ENCODE measurements around the gene ZNF106.

The ZNF106 gene

GRCh38 chr15:42367041-42367440 lies 123.9 kb downstream of the ZNF106 start:
- no peaks in the 10 kb centered on the region for H3K27me3 ChIP-seq (ENCODE audit: control insufficient read depth in 1 of 2, insufficient read depth in 2 of 2, low read length in 2 of 2)
- no peaks in the 10 kb centered on the region for H3K36me3 ChIP-seq (ENCODE audit: control insufficient read depth in 2 of 2, insufficient read depth in 2 of 2, low read length in 2 of 2)
- no peak overlapping the region for H3K4me3 ChIP-seq (ENCODE audit: low read length in 2 of 2)
- H3K9ac ChIP-seq (ENCODE audit: low read length in 2 of 2), result no peak overlapping the region
- H3K9me3 ChIP-seq (ENCODE audit: control insufficient read depth in 2 of 2, low read length in 2 of 2), result peaks cover 0 to 4% of the 10 kb centered on the region in 2 donors
- no peaks in the 10 kb centered on the region for H3K4me1 ChIP-seq (ENCODE audit: control insufficient read depth, insufficient read depth, low read length)
- H3K27ac ChIP-seq (ENCODE audit: low read length), result no peak overlapping the region

- no peak overlapping the region for H3K4me3 ChIP-seq (ENCODE audit: low read length in 2 of 2)
- H3K27ac ChIP-seq (ENCODE audit: low read length), result no peak overlapping the region
- H3K36me3 ChIP-seq (ENCODE audit: control insufficient read depth in 2 of 2, insufficient read depth in 2 of 2, low read length in 2 of 2), result no peaks in the 10 kb centered on the region
- H3K4me1 ChIP-seq (ENCODE audit: control insufficient read depth, insufficient read depth, low read length), result no peaks in the 10 kb centered on the region
- H3K27me3 ChIP-seq (ENCODE audit: control insufficient read depth in 1 of 2, insufficient read depth in 2 of 2, low read length in 2 of 2), result no peaks in the 10 kb centered on the region
- no peak overlapping the region for H3K9ac ChIP-seq (ENCODE audit: low read length in 2 of 2)
- H3K9me3 ChIP-seq (ENCODE audit: control insufficient read depth in 2 of 2, low read length in 2 of 2), result peaks cover 0 to under 1% of the 10 kb centered on the region in 2 donors
Observed at GRCh38 chr15:42365921-42366550, 124.9 kb downstream of the ZNF106 start.

GRCh38 chr15:42364529-42364928 lies 126.4 kb downstream of the ZNF106 start:
- Histone ChIP-seq H3K9me3 (ENCODE audit: control insufficient read depth in 2 of 2, low read length in 2 of 2) (no peaks in the 10 kb centered on the region), H3K27me3 (ENCODE audit: control insufficient read depth in 1 of 2, insufficient read depth in 2 of 2, low read length in 2 of 2) (no peaks in the 10 kb centered on the region), H3K9ac (ENCODE audit: low read length in 2 of 2) (no peak overlapping the region), H3K27ac (ENCODE audit: low read length) (no peak overlapping the region), H3K4me3 (ENCODE audit: low read length in 2 of 2) (no peak overlapping the region), H3K36me3 (ENCODE audit: control insufficient read depth in 2 of 2, insufficient read depth in 2 of 2, low read length in 2 of 2) (peaks cover 0 to 2% of the 10 kb centered on the region in 2 donors), H3K4me1 (ENCODE audit: control insufficient read depth, insufficient read depth, low read length) (no peaks in the 10 kb centered on the region)

- Histone ChIP-seq H3K27ac (ENCODE audit: low read length) (no peak overlapping the region), H3K27me3 (ENCODE audit: control insufficient read depth in 1 of 2, insufficient read depth in 2 of 2, low read length in 2 of 2) (no peaks in the 10 kb centered on the region), H3K9me3 (ENCODE audit: control insufficient read depth in 2 of 2, low read length in 2 of 2) (no peaks in the 10 kb centered on the region), H3K9ac (ENCODE audit: low read length in 2 of 2) (no peak overlapping the region), H3K4me1 (ENCODE audit: control insufficient read depth, insufficient read depth, low read length) (no peaks in the 10 kb centered on the region), H3K4me3 (ENCODE audit: low read length in 2 of 2) (no peak overlapping the region), H3K36me3 (ENCODE audit: control insufficient read depth in 2 of 2, insufficient read depth in 2 of 2, low read length in 2 of 2) (peaks cover 0 to 2% of the 10 kb centered on the region in 2 donors)
Observed at GRCh38 chr15:42363942-42364341, 127.0 kb downstream of the ZNF106 start.

DNA sequence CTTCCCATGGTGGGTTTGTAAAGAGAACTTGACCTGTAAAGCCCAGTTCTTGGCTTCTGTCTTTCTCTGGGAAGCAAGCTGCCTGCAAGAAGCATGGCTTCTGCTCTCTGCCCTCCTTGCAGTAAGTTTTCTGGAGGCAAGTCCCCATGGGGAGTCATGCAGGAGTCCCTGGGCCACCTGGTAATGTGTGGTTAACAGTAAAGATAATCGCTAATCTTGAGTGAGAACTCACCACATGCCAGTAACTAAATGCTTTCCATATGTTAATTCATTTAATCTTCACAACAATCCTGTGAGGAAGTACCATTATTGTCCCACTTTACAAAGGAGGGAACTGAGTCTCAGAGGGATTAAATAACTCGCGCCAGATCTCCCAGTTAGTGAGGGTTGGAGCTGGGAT lies 127.5 kb downstream of the ZNF106 start:
- Histone ChIP-seq H3K36me3 (ENCODE audit: control insufficient read depth in 2 of 2, insufficient read depth in 2 of 2, low read length in 2 of 2) (peaks cover 0 to 2% of the 10 kb centered on the region in 2 donors), H3K9ac (ENCODE audit: low read length in 2 of 2) (no peak overlapping the region), H3K9me3 (ENCODE audit: control insufficient read depth in 2 of 2, low read length in 2 of 2) (no peaks in the 10 kb centered on the region), H3K27ac (ENCODE audit: low read length) (no peak overlapping the region), H3K4me1 (ENCODE audit: control insufficient read depth, insufficient read depth, low read length) (no peaks in the 10 kb centered on the region), H3K27me3 (ENCODE audit: control insufficient read depth in 1 of 2, insufficient read depth in 2 of 2, low read length in 2 of 2) (no peaks in the 10 kb centered on the region), H3K4me3 (ENCODE audit: low read length in 2 of 2) (no peak overlapping the region)

Measured in stomach smooth muscle (tissue), 2 donors.